HG03460 (cell line): ENCODE measurements around the gene HOXD8.

Experiments used
- ATAC-seq: cut with Tn5 transposase; IDR thresholded peaks from one replicate; pipeline ENCODE4 v1.9.1; 2021; ENCODE audit not compliant: unreplicated experiment

The HOXD8 gene

GRCh38 chr2:176157499-176158185 is 28.1 kb downstream of the HOXD8 start:
- ATAC-seq = no peak

DNA sequence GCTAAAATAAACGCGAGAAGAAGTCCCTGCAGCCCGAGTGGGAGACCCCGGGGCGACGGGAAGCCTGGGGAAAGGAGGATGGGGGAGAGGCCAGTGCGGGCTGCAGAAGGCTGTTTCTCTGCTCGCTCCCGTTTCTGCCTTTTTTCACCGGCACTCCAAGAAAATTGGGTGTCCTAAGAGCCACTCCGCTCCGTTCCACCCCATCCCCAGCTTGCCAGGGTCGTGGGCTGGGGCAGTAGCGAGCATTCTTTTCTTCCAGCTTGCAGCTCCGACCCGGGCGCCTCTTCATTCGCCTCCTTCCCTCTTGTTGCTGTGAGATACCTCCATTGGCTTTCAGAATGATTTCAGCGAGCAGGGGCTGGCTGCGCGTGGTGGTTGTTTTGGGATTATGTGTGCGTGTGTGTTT is 28.7 kb downstream of the HOXD8 start:
- ATAC-seq = no peak

- no peak for ATAC-seq
Observed at GRCh38 chr2:176158855-176159662, 29.6 kb downstream of the HOXD8 start.

GRCh38 chr2:176159663-176160250 is 30.3 kb downstream of the HOXD8 start:
- ATAC-seq = no peak

- no peak for ATAC-seq
Observed at GRCh38 chr2:176160251-176160985, 30.9 kb downstream of the HOXD8 start.

DNA sequence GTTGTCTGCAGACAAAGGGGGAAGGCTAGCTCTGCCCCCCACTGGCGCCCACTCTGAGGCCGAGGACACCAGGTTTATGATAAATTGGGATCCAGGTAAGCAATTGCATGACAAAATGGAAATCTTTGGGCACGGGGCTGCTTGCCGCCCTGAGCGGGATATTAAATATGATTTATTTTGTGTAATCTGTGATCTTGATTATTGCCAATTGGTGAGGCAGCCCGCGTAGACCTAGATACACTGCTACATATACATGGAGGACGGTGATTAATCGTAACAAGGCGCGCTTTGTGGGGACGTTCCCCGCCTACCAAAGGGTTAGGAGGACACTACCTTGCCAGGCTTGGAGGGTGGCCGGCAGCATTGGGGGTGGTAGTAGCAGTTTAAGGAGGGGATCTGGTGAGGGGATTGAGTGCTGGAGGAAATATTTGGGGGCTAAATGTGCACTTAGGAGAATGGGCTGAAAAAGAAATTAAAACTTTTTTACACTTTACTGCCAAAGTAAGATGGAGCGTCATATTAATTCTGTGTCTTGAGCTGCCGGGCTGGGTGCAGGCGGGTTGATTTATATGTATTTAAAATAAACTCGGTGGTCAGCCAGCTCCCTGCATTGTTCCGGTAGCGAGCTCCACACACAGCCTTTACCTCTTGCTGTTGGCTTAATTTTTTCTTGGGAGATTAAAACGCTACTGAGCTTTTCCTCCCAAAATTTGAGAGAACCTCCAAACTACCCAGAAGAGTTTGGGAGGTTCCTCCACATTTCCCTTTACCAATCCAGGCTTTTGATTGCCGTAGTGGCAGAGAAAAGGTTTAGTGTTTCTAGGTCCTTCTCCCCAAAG is 31.7 kb downstream of the HOXD8 start:
- no peak for ATAC-seq

DNA sequence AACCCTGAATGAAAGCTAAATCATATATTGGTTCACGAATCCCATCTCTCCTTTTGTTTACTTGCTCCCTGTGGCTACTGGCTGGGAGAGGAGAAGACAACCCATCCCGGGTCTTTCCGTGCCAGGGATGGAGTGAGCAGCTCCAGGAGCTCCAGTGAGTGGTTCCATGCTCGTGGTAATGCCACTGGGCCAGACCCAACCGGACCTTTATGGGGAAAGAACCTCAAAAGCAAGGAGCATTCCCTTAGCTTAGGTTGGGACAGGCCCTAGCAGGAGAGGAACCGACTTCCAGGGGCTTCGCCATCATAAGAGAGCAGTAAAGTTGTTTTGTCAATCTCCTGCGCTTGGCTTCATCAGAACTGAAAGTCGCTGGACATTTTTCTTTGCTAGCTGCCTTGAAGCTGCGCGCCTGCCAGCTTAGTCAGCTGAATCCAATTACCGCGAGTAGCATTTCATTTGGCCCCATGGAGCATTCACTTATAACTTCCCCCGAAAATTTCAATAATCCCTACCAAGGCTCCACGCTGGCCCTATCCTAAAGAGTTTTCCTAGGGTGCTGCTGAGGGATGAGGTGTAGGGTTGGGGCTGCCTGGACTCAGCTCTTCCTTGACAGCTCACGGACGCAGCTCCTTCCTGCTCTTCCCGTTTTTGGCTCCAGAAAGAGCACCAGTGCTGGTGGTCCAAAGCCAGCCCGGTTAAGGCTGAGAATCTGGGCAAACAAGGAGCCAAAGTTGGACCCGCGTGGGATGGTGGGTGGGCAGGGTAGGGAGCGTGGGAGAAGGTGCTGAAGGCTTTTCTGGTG is 32.5 kb downstream of the HOXD8 start:
- ATAC-seq = no peak

DNA sequence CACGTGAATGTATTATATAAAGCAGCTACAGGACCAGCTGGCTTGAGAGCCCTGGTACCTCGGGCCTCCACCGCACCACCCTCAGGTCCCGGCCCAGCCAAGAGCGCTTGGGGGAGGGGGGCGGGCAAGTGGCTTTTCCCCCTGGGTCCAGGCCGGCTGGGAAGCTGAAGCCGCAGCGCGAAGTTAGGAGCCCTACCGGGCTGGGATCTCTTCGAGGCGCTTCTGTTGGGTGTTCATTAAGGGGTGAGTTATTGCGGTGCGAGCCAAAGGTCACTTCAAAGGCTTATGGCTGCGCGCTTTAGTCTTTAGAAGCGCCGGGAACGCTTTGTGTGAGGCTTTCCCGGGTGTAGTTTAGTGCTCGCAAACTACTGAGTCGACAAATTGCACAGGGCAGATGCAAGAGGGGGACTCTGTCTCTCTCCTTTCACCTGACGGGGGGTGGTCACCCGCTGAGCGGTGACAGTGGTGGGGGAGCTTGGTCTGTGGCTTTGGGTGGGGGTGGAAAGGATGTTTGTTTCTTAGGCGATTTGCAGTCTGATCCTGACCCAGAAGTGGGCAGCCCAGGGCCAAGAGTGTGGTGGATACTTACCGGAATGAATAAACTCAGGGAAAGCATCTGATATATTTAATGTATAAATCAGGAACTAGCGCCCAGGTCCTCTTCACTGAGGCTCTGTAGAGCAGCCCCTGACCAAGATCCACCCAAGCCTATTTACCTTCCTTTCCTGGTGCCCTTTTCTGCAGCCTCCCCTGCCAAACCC is 33.6 kb downstream of the HOXD8 start:
- ATAC-seq = no peak

DNA sequence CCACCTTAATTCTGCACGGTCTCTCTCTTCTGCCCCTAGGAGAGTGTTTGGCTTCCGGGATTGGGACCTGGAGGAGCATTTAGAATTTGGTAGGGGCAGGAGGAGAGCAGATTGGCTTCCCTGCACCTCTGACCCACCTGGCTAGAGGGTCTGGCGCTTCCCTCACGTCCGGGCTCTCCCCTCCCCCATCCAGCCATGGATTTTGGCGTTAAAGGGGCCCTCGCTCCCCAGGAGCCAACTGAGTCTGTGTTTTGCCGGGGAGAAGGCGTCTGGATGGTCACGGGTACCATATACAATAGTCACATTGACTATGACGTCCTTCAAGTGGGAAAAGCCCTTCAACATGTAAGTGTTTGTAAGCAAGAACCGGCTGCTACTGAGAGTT is 34.2 kb downstream of the HOXD8 start:
- no peak for ATAC-seq

- ATAC-seq = no peak
Observed at GRCh38 chr2:176164201-176164600, 34.7 kb downstream of the HOXD8 start.

- ATAC-seq = no peak
Observed at GRCh38 chr2:176164611-176165369, 35.3 kb downstream of the HOXD8 start.

DNA sequence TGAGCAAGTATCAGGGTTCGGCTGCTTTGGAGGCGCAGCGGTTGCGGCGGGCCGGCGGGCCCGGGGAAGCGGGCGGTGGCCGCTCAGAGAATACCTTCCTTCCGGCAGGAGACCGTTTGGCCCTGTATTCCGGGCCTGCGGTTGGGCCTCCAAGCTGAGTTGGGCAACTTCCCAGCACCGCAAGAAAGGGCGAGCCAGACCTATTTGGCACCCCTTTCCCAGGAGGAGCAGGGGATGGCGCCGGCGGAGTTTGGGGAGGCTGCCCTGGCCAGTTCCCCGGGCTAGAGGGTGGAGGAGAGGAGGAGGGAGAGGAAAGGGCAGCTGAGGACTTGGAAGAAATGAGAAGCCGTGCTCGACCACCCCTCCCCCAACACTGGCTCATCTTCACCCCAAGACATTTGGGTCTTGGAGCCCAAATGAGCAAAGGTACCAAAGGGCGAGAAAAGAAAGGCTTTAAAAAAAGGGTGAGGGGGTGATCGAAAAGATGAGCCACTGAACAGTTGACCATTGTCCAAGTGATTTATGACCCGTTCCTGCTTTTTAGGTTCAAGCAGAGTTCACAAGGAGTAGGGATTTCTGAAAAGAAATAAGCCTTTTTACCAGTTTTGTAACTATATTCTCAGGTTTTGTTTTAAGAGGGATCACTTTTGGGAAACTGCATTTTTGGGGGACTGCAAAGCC is 36.0 kb downstream of the HOXD8 start:
- ATAC-seq = no peak

GRCh38 chr2:176166272-176166671 is 36.8 kb downstream of the HOXD8 start:
- ATAC-seq = no peak

GRCh38 chr2:176167398-176167797 is 37.9 kb downstream of the HOXD8 start:
- no peak for ATAC-seq

DNA sequence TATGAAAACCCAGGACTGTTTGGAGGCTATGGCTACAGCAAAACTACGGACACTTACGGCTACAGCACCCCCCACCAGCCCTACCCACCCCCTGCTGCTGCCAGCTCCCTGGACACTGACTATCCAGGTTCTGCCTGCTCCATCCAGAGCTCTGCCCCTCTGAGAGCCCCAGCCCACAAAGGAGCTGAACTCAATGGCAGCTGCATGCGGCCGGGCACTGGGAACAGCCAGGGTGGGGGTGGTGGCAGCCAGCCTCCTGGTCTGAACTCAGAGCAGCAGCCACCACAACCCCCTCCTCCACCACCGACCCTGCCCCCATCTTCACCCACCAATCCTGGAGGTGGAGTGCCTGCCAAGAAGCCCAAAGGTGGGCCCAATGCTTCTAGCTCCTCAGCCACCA is 39.7 kb downstream of the HOXD8 start:
- no peak for ATAC-seq

DNA sequence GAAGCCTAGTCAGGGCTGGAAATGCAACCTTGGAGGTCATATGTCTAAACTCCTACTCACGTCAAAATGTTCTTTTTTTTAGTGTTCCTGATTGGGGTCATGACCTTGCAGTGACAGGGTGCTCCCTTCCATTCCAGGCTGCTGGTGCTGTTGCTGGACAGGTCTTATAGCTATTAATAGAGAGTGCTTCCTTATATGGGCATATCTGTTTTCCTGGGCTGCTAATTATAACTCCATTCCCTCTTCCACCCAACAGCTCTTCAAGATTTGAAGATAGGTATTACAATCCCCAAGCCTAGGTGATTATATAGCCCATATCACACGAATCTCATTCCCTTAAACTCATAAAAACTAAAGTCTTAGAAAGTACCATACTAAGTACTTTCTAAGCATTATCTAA is 40.2 kb downstream of the HOXD8 start:
- ATAC-seq = no peak

DNA sequence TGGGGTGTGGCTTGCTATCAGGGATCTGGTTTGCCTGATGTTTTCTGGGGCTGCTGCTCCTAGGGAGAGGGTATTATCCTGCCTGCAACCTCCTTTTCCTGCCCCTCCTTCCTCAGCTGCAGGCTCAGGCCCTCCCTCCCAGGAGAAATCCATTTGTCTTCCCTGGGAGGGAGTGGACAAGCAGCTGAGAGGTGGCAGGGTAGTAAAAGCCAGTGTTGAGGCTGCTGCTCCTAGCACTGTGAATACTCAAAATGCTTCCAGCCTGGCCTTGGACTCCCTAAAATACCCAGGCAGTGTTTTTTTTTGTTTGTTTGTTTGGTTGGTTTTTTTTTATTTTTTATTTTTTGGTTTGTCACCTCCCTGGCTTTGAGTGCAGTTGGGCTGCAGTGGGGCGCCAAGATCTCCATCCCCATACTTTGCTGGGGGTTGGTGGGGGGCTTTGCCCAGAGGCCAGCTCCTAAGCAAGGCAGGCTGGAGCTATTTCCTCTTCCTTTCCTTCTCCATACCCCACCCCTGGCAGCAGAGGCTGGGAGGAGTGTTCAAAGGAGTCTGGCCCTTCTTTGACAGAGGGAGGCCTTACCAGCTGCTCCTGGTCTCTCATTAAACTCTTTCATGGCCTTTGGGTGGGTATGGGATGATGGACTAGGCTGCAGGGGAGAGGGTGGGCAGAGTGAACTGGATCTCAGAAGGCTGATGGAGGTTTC is 41.2 kb downstream of the HOXD8 start:
- no peak for ATAC-seq
